ENCODE measurements around the gene PTTG2. TPM values are rescaled to one million over a fixed set of nuclear protein-coding genes. Genes with fewer than 3 reads are reported as not detected.

The PTTG2 gene
- total RNA-seq, 1 donor from 2014 or later: not detected

DNA sequence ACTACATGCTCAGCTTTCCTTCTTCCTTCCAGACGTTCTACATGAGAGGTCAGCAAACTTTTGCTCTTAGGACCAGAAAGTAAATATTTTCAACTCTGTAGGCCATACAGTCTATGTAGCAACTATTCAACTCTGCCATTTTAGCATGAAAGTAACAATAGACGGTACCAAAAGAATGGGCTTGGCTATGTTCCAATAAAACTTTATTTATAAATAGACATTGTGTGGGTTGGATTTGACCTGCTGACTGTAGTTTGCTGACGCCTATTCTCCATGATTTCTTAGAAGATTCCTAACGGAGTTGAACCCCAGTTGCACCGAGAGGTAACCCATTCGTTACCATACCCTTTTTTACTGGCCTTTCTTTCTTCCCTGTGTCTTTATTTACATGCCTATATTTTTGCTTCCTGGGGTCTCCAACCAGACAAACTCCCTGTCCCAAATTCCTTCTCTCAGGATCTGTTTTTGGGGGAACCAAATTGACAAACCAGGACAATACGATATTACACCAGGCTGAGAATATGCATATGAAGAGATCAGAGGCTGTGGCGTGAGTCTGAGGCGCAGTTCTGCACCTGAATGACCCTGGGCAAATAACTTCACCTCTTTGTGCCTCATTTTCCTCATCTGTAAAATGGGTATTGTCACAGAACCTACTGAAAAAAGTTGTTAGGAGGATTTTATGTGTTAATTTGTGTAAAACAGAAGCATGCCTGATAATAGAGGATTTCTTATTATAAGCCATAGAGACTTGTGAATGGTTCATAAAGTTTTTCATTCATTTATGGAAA is 10.4 kb upstream of the PTTG2 start:
- no peak for DNase-seq (ENCODE audit: low read depth, low spot score)
- Mint-ChIP-seq H3K4me3 (no peak overlapping the region), H3K27ac (ENCODE audit: unreplicated experiment) (no peak overlapping the region)

DNA sequence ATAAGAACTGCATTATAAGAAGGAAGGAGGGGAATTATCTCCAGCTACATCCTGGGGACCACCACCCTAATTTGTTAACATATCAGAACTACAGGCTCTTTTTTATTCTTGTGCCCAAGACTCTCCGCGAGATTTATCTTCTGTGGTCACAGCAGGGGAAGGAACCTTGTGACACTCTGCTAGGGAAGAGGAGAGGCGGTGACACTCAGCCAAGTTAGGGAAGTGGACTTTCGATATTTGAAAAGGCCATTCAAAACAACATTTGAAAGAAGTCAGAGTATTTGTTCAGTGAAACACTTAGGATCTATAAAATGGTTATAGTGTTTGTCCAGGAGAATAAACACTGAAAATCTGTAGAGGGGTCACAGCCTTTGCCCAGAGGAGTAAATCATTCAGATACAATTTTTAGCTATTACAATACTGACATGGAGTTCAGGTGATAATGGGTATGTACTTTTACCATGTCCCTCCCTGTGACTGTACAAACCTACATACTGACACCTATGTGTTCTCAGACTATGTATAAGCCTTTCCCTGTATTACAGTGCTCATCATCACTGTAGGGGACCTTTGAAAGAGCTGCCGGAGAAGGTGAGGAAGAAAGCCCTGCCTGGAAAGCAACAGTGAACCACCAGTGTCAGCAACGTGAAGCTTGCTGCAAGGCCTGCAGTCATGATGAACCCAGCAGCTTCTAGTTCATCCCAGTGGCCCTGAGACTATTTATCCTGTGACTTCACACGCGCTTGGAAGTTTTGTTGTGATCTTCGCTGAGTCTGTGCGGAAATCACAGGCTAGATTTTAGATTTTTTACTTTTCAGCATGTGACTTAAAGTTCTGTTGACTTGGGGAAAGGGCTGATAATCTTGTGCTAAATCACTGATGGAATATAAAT is 8.5 kb upstream of the PTTG2 start:
- Mint-ChIP-seq H3K4me1 (peaks cover 1% of the 10 kb centered on the region), H3K9me3 (peaks cover 8% of the 10 kb centered on the region), H3K36me3 (ENCODE audit: low read depth) (no peaks in the 10 kb centered on the region), H3K4me3 (no peak overlapping the region), H3K27me3 (ENCODE audit: low read depth) (no peaks in the 10 kb centered on the region), H3K27ac (ENCODE audit: unreplicated experiment) (no peak overlapping the region)
- no peak for DNase-seq (ENCODE audit: low read depth, low spot score)
- TF ChIP-seq, protein P1, sequence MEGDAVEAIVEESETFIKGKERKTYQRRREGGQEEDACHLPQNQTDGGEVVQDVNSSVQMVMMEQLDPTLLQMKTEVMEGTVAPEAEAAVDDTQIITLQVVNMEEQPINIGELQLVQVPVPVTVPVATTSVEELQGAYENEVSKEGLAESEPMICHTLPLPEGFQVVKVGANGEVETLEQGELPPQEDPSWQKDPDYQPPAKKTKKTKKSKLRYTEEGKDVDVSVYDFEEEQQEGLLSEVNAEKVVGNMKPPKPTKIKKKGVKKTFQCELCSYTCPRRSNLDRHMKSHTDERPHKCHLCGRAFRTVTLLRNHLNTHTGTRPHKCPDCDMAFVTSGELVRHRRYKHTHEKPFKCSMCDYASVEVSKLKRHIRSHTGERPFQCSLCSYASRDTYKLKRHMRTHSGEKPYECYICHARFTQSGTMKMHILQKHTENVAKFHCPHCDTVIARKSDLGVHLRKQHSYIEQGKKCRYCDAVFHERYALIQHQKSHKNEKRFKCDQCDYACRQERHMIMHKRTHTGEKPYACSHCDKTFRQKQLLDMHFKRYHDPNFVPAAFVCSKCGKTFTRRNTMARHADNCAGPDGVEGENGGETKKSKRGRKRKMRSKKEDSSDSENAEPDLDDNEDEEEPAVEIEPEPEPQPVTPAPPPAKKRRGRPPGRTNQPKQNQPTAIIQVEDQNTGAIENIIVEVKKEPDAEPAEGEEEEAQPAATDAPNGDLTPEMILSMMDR (conservative IDR thresholded peaks at IDR 0.05): no peak

More for the DNA sequence above, 10.4 kb upstream of the PTTG2 start:
- Mint-ChIP-seq H3K4me1 (peaks cover 8% of the 10 kb centered on the region), H3K36me3 (ENCODE audit: low read depth) (no peaks in the 10 kb centered on the region), H3K9me3 (peaks cover 8% of the 10 kb centered on the region), H3K27me3 (ENCODE audit: low read depth) (no peaks in the 10 kb centered on the region)
- TF ChIP-seq, protein P1 (conservative IDR thresholded peaks at IDR 0.05): no peak

DNA sequence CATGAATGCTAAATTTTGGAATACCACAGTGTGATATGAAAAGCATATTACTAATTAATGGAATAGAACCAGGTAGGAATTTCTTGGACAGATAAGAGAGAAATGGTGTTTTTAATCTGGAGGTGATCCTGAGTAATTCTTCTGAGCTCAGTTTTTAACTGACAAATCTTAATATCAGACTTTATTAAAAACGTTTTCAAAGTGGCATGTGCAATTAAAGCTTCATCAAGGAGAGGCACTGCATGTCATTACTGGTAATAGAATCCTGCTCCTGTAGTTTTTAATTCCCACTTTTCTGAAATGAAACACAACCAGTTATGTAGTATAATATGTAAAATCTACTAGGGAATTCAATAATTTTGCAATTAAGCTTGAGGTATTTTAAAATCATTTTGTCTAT is 7.0 kb upstream of the PTTG2 start:
- no peak overlapping the region for H3K4me3 Mint-ChIP-seq

DNA sequence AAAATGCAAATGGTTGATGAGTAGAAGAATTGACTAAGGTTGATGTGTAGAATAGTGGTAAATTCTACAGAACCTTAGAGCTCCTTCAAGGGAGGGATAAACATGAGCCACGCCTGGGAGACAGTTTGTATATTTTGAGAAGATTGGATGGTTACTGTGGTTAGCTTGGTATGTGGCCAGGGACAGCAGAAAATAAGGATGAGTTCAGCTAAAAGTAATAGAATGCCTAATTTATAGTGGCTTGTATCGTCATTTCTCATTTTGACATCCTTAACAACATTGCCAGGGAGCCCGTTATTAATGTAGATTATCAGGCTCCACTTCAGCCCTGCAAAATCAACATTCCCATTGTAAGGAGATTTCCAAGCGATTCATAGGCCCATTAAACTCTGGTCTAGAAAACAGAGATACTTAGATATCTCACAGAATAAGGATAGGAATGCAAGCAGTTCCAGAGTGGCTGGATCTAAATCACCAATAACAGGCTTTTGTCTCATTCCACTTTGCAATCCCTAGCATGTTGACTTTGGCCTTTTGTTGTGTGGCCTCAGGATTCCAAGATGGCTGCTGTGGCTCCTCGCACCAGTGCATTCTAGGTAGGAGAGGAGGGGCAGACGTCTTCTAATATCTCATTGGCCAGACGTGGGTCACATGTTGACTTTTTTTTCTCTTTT is 6.4 kb upstream of the PTTG2 start:
- peaks cover 6% of the 10 kb centered on the region for H3K9me3 Mint-ChIP-seq
- H3K27ac Mint-ChIP-seq (ENCODE audit: unreplicated experiment): no peak overlapping the region
- H3K36me3 Mint-ChIP-seq (ENCODE audit: low read depth): no peaks in the 10 kb centered on the region
- no peak for DNase-seq (ENCODE audit: low read depth, low spot score)
- no peaks in the 10 kb centered on the region for H3K27me3 Mint-ChIP-seq (ENCODE audit: low read depth)
- H3K4me3 Mint-ChIP-seq: no peak overlapping the region
- H3K4me1 Mint-ChIP-seq: peaks cover under 1% of the 10 kb centered on the region
- TF ChIP-seq, protein P1 (conservative IDR thresholded peaks at IDR 0.05): no peak

More for the DNA sequence above, 7.0 kb upstream of the PTTG2 start:
- no peaks in the 10 kb centered on the region for H3K36me3 Mint-ChIP-seq (ENCODE audit: low read depth)
- no peak overlapping the region for H3K27ac Mint-ChIP-seq (ENCODE audit: unreplicated experiment)
- H3K4me1 Mint-ChIP-seq: no peaks in the 10 kb centered on the region
- no peaks in the 10 kb centered on the region for H3K27me3 Mint-ChIP-seq (ENCODE audit: low read depth)
- DNase-seq (ENCODE audit: low read depth, low spot score): no peak
- H3K9me3 Mint-ChIP-seq: peaks cover 8% of the 10 kb centered on the region
- TF ChIP-seq, protein P1 (conservative IDR thresholded peaks at IDR 0.05): no peak

DNA sequence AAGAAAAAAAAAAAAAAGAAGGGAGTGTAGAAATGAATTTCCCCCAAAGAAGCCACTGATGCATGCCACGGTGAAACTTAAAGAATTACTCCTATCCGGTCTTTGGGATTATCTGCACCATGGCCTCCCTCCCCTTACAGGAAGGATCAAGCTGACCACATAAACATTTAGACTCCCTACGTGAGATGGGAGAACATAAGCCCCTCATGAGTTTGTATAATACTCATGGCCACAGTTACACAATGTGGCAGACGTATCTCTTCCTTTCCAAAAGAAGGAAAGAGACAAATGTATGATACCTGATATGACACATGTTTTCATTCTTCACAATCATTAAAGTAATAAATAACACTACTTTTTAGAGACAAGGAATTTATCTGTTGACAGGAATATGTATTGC is 3.3 kb upstream of the PTTG2 start:
- Mint-ChIP-seq H3K27me3 (ENCODE audit: low read depth) (no peaks in the 10 kb centered on the region), H3K4me1 (peaks cover 6% of the 10 kb centered on the region), H3K27ac (ENCODE audit: unreplicated experiment) (no peak overlapping the region), H3K4me3 (no peak overlapping the region), H3K36me3 (ENCODE audit: low read depth) (no peaks in the 10 kb centered on the region), H3K9me3 (peaks cover 7% of the 10 kb centered on the region)
- no peak for DNase-seq (ENCODE audit: low read depth, low spot score)
- TF ChIP-seq, protein P1 (conservative IDR thresholded peaks at IDR 0.05): no peak

Measured in neural crest cell (in vitro differentiated cells).